ENCODE results near the gene ATP13A3.

Gene ATP13A3

DNA sequence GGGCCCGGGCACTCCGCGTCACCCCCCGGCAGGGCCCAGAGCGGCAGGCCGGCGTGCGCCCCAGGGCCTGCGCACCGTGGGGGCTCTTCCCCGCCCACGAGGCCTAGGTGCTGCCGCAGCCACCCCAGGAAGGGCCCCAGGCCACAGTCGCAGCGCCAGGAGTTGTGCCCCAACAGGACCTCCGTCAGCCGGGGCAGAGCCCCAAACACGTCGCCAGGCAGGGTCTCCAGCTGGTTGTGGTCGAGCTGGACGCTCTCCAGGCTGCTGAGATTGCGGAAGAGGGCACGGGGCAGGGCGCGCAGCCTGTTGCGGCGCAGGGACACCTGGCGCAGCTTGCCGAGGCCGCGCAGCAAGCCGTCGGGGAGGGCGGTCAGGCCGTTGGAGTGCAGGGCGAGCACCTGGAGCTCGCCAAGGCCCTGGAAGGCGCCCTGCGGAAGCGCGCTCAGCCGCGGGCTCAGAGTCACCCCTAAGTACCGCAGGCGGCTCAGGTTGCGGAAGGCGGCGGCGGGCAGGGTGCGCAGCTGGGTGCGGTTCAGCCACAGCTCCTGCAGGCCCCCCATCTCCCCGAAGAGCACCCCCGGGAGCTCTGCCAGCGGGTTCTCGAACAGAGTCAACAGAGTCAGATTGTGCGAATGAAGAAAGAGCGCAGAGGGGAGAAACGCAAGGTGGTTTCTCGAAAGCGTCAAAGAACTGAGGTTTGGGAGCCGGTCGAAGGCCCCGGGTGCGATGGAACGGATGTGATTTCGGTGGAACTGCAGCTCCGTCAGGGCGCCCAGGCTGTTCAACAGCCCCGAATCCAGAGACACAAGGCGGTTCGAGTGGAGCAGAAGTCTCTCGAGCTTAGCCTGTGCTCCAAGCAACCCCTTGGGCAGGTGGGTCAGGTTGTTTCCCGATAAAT, 89.7 kb downstream of the ATP13A3 start:
- H3K4me3 ChIP-seq (ENCODE audit: low read length), result no peak overlapping the region
- peak; percentile 64 for DNase-seq (ENCODE audit: low read depth)

DNA sequence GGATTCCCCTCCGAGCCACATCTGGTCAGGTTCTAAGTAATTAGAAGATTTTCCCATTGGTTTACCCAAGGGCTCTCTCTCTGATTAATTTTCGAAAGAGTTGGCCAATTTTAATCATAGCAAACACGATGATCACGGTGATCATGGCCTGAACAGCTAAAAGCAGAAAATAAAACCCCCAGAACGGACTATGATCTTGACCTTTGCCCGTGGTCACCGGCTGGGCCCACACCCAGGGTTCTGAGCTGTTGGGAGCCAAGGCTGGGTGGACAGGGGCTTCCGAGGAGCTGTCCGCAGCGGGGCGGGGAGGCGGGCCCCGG, 90.3 kb downstream of the ATP13A3 start:
- DNase-seq (ENCODE audit: low read depth), result no peak
- no peak overlapping the region for H3K4me3 ChIP-seq (ENCODE audit: low read length)
- TF ChIP-seq, protein P1, sequence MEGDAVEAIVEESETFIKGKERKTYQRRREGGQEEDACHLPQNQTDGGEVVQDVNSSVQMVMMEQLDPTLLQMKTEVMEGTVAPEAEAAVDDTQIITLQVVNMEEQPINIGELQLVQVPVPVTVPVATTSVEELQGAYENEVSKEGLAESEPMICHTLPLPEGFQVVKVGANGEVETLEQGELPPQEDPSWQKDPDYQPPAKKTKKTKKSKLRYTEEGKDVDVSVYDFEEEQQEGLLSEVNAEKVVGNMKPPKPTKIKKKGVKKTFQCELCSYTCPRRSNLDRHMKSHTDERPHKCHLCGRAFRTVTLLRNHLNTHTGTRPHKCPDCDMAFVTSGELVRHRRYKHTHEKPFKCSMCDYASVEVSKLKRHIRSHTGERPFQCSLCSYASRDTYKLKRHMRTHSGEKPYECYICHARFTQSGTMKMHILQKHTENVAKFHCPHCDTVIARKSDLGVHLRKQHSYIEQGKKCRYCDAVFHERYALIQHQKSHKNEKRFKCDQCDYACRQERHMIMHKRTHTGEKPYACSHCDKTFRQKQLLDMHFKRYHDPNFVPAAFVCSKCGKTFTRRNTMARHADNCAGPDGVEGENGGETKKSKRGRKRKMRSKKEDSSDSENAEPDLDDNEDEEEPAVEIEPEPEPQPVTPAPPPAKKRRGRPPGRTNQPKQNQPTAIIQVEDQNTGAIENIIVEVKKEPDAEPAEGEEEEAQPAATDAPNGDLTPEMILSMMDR (IDR thresholded peaks at IDR 0.05; ENCODE audit: insufficient read depth, low read depth, low read length, missing control alignments), result no peak

More for the DNA sequence above, 89.7 kb downstream of the ATP13A3 start:
- TF ChIP-seq, protein P1 (IDR thresholded peaks at IDR 0.05; ENCODE audit: insufficient read depth, low read depth, low read length, missing control alignments), result no peak

DNA sequence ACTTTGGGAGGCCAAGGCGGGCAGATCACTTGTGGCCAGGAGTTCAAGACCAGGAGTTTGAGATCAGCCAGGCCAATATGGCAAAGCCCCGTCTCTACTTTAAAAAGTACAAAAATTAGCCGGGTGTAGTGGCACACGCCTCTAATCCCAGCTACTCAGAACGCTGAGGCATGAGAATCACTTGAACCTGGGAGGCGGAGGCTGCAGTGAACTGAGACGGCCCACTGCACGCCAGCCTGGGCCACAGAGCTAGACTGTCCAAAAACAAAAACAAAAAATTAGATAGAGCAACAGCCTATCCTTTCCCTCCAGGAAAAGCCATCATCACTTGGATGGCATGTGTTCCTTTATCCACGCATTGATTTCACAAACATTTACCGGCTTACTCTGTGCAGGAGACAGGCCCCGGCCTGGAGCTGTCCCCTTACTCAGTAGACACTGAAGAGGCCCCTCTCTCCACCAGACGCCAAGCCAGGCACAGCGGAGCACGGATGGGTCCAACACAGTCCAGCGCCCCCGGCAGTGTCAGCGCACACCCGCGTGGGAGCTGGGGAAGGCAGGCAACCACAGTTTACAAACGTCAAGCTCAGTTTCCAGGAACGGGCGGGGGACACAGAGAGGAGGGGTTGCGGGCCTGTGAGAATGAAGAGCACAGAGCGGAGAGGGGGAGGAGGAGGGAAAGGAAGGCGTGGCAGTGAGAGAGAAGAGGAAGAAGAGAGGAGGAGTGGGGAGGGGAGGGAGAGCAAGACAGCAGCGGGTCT, 90.8 kb downstream of the ATP13A3 start:
- no peak overlapping the region for H3K4me3 ChIP-seq (ENCODE audit: low read length)
- TF ChIP-seq, protein P1 (IDR thresholded peaks at IDR 0.05; ENCODE audit: insufficient read depth, low read depth, low read length, missing control alignments), result no peak
- DNase-seq (ENCODE audit: low read depth), result no peak

DNA sequence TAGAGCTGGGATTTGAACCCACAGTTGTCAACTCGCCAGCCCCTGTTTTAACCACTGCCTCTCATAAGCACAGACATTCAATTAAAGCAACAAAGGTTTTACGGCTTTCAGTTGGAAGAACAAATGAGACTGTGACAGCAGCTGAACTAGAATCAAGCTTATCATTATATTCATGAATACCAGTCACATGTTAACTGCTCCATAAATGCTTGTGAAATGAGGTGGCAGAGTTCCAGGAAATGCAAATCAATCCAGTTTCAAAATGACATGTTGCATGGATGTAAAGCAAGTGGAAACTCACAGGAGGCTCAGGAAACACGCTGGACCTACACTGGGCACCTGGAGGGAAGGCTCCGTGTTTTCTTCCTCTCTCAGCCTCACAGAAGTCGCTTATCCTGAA, 91.6 kb downstream of the ATP13A3 start:
- no peak overlapping the region for H3K4me3 ChIP-seq (ENCODE audit: low read length)
- TF ChIP-seq, protein P1 (IDR thresholded peaks at IDR 0.05; ENCODE audit: insufficient read depth, low read depth, low read length, missing control alignments), result no peak

DNA sequence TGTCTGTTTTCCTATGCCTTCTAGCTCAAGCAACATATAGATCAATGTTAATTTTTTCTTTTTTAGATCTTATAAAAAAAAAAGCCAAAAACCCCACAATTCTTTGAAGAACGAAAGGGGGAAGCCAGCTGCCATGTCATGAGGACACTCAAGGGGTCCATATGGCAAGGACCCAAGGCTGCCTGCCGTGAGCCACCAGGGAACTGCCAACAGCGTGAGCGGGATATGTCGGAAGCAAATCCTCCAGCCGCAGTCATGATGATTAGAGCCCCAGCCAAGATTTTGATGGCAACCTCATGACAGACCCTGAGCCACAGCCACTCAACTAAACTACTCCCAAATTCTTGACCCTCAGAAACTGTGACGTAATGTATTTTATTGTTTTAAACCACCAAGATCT, 94.2 kb downstream of the ATP13A3 start:
- no peak overlapping the region for H3K4me3 ChIP-seq (ENCODE audit: low read length)
- no peak for DNase-seq (ENCODE audit: low read depth)

More for the DNA sequence above, 91.6 kb downstream of the ATP13A3 start:
- peak; percentile 83 for DNase-seq (ENCODE audit: low read depth)

DNA sequence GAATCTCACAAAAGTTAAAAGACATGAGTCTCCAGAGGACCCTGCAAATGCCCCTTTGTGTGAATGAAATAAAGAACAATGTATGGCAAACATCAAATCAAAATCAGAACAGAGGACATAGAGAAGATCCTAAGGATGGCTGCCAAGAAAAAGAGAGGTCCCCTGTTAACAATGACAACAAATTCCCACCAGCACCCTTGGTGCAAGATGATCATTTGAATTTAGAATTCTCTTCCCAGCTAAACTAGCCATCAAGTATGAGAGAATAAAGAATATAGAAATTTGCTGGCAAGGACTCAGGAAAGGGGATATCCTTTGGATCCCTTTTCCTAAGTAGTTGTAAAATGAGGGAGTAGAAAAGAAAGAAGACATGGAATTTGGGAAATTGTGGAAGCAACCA, 96.0 kb downstream of the ATP13A3 start:
- no peak for DNase-seq (ENCODE audit: low read depth)
- TF ChIP-seq, protein P1 (IDR thresholded peaks at IDR 0.05; ENCODE audit: insufficient read depth, low read depth, low read length, missing control alignments), result no peak
- H3K4me3 ChIP-seq (ENCODE audit: low read length), result no peak overlapping the region

More for the DNA sequence above, 94.2 kb downstream of the ATP13A3 start:
- TF ChIP-seq, protein P1 (IDR thresholded peaks at IDR 0.05; ENCODE audit: insufficient read depth, low read depth, low read length, missing control alignments), result no peak
